DOHH2 (cell line): ENCODE data around the gene ODAD3.
A peak's percentile ranks its signal among the peaks of the same experiment; 100 is the strongest.

Experiments used
- H3F3A ChIP-seq: fragments of 200-600 bp; sonication (generic), shearing (Covaris generic); 2 replicates; pipeline ENCODE4 v1.6.0; 2016; ENCODE audit warnings: antibody characterized with exemption, mild to moderate bottlenecking; ENCODE audit not compliant: control insufficient read depth, insufficient read depth
- H3K27ac ChIP-seq: fragments of 200-600 bp; sonication (generic); 2 replicates; pipeline ENCODE4 v1.5.1; 2014; ENCODE audit warnings: low read depth, mild to moderate bottlenecking, low read length, moderate library complexity
- H3K27me3 ChIP-seq: fragments of 200-600 bp; sonication (generic); 2 replicates; pipeline ENCODE4 v1.6.1; 2014; ENCODE audit warnings: mild to moderate bottlenecking, low read length, mixed read lengths; ENCODE audit not compliant: control insufficient read depth
- H3K36me3 ChIP-seq: fragments of 200-600 bp; sonication (generic); 2 replicates; pipeline ENCODE4 v1.6.1; 2014; ENCODE audit warnings: mild to moderate bottlenecking, low read length, moderate library complexity, mixed read lengths; ENCODE audit not compliant: control insufficient read depth
- H3K4me1 ChIP-seq: fragments of 200-600 bp; sonication (generic); 2 replicates; pipeline ENCODE4 v1.6.1; 2014; ENCODE audit warnings: mild to moderate bottlenecking, low read length, mixed read lengths; ENCODE audit not compliant: control insufficient read depth
- H3K4me2 ChIP-seq: fragments of 200-600 bp; sonication (generic); 2 replicates; pipeline ENCODE4 v1.6.0; 2014; ENCODE audit warnings: mild to moderate bottlenecking, low read length, moderate library complexity
- H3K4me3 ChIP-seq: fragments of 200-600 bp; sonication (generic); 2 replicates; pipeline ENCODE4 v1.5.1; 2014; ENCODE audit warnings: mild to moderate bottlenecking, low read length, mixed read lengths
- H3K79me2 ChIP-seq: fragments of 200-600 bp; sonication (generic); 2 replicates; pipeline ENCODE4 v1.6.1; 2014; ENCODE audit warnings: mild to moderate bottlenecking, low read length, mixed read lengths; ENCODE audit not compliant: control insufficient read depth
- H3K9me2 ChIP-seq: fragments of 200-600 bp; sonication (generic); replicated peaks from 2 replicates; pipeline ENCODE4 v1.6.1; 2014; ENCODE audit warnings: mild to moderate bottlenecking, low read length, mixed read lengths; ENCODE audit not compliant: control insufficient read depth
- H3K9me3 ChIP-seq: fragments of 200-600 bp; sonication (generic); 2 replicates; pipeline ENCODE4 v1.6.1; 2014; ENCODE audit warnings: antibody characterized with exemption, low read length, mixed read lengths; ENCODE audit not compliant: control insufficient read depth, insufficient read depth
- H4K20me1 ChIP-seq: fragments of 200-600 bp; sonication (generic); 2 replicates; pipeline ENCODE4 v1.6.0; 2014; ENCODE audit warnings: low read depth, mild to moderate bottlenecking, antibody characterized with exemption, low read length, moderate library complexity; ENCODE audit not compliant: control insufficient read depth, insufficient read depth
- EZH2phosphoT487 ChIP-seq: fragments of 200-600 bp; sonication (generic); IDR thresholded peaks from 2 replicates; pipeline ENCODE4 v1.6.1; 2017; ENCODE audit warnings: borderline replicate concordance, mild to moderate bottlenecking, antibody characterized with exemption, low read length, moderate library complexity, mixed read lengths
- TF ChIP-seq, protein P1 (sequence below): fragments of 200-600 bp; sonication (generic); IDR thresholded peaks from one replicate; pipeline ENCODE4 v1.5.1; 2014; ENCODE audit warnings: antibody characterized with exemption, mild to moderate bottlenecking, low read depth, low read length; ENCODE audit not compliant: poor library complexity, severe bottlenecking

The ODAD3 gene

DNA sequence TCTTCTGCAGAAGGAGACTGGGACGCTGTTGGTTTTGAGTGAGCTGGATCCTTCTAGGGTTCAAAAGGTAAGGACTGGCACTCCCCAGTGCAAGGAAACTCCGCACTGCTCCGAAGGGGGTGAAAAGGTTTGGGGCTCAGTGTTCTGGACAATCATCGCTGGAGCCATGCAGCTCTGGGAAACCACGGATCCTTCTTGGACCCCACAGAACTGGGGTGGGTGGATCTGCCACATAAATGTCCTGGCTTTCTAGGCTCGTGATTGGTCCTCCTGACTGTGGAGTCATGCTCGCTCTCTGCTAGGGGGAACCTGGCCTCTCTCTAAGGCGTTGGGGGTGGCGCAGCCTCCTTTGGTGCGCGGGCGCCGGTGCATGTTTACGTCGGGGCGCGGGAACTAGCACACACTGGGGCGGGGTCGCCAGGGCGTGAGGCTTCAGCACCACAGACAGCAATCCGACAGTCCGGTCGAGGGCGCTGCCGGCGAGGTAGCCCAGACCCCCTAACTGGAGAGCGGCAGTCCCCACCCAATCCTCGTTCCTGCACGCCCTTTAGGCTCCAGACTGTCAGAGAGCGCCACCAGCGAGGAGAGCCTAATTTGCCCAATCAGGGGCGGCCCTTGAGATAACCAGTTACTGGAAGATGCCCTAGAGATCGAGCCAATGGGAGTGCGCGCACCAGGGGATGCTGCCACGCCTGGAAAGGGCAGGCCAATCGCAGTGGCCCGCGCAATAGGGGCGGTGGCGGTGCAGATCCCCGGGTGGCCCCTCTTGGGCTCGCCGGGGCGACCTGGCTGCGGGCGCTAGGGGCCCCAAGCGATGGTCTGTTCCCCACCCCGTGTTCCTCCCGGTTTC lies 46.8 kb upstream of the ODAD3 start:
- H4K20me1 ChIP-seq: no peaks in the 10 kb centered on the region
- peaks cover 19% of the 10 kb centered on the region for H3K4me1 ChIP-seq
- H3K36me3 ChIP-seq: no peaks in the 10 kb centered on the region
- H3K27me3 ChIP-seq: peaks cover 3% of the 10 kb centered on the region
- H3K27ac ChIP-seq: no peak overlapping the region
- H3K79me2 ChIP-seq: no peaks in the 10 kb centered on the region
- peak overlapping the region; percentile 68 for H3K4me2 ChIP-seq
- TF ChIP-seq, protein P1, sequence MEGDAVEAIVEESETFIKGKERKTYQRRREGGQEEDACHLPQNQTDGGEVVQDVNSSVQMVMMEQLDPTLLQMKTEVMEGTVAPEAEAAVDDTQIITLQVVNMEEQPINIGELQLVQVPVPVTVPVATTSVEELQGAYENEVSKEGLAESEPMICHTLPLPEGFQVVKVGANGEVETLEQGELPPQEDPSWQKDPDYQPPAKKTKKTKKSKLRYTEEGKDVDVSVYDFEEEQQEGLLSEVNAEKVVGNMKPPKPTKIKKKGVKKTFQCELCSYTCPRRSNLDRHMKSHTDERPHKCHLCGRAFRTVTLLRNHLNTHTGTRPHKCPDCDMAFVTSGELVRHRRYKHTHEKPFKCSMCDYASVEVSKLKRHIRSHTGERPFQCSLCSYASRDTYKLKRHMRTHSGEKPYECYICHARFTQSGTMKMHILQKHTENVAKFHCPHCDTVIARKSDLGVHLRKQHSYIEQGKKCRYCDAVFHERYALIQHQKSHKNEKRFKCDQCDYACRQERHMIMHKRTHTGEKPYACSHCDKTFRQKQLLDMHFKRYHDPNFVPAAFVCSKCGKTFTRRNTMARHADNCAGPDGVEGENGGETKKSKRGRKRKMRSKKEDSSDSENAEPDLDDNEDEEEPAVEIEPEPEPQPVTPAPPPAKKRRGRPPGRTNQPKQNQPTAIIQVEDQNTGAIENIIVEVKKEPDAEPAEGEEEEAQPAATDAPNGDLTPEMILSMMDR: no peak
- no peak for TF ChIP-seq EZH2phosphoT487
- peak overlapping the region; percentile 52 for H3K4me3 ChIP-seq
- no peaks in the 10 kb centered on the region for H3F3A ChIP-seq
- H3K9me2 ChIP-seq: no peaks in the 10 kb centered on the region
- no peaks in the 10 kb centered on the region for H3K9me3 ChIP-seq

DNA sequence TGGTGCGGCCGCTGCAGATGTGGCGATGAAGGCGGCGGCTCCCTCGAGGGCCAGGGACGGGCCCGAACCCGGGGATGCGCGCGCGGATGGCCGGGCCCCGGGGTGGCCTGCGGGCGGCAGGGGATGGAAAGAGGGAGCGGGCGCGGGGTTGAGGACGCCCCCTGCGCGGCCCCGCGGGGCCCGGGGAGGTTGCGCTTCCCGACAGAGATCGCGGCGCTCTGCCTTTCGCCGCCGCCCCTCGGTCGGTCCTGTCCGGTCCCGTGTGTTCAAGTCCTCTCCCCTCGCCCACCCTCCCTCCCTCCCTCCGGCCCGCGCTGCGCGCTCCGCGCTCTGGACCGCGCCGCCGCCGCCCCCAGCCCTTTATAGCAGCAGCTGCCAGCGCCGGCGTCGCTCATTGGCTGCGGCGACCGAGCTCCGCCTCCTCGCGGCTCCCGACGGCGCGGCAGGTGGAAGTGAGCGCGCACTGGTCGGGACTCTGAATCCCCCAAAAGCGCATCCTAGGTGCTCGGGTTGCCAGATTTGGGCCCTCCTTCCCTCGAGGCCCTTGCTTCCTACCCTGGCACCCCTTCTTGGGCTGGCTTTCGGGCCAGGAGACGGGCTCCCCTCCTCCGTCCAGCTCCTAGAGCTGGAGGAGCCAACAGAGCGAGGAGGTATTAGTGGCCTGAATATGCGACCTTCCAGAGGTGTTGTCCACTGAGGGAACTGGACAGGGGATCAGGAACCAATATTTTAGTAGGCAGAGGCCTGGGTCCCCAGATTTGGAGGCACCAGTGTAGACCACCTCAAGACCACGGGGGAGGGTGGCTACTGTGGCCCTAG lies 46.0 kb upstream of the ODAD3 start, which contains the start of gene ELAVL3:
TSS of gene ELAVL3 (minus strand) at position 332 of the 819 bp plus-strand sequence. CDS start 438 bp downstream, outside the sequence.
- peaks cover 19% of the 10 kb centered on the region for H3K4me1 ChIP-seq
- no peaks in the 10 kb centered on the region for H3F3A ChIP-seq
- no peak within 1 kb of the TSS for H3K4me3 ChIP-seq
- no peaks in the 10 kb centered on the region for H4K20me1 ChIP-seq
- peaks cover 3% of the 10 kb centered on the region for H3K27me3 ChIP-seq
- H3K27ac ChIP-seq: no peak within 1 kb of the TSS
- no peaks in the 10 kb centered on the region for H3K9me3 ChIP-seq
- no peaks in the 10 kb centered on the region for H3K36me3 ChIP-seq
- TF ChIP-seq EZH2phosphoT487: no peak
- TF ChIP-seq, protein P1: no peak
- H3K9me2 ChIP-seq: no peaks in the 10 kb centered on the region
- peak within 1 kb of the TSS; percentile 68; the same call in 1 of the 2 replicates for H3K4me2 ChIP-seq
- H3K79me2 ChIP-seq: no peaks in the 10 kb centered on the region

DNA sequence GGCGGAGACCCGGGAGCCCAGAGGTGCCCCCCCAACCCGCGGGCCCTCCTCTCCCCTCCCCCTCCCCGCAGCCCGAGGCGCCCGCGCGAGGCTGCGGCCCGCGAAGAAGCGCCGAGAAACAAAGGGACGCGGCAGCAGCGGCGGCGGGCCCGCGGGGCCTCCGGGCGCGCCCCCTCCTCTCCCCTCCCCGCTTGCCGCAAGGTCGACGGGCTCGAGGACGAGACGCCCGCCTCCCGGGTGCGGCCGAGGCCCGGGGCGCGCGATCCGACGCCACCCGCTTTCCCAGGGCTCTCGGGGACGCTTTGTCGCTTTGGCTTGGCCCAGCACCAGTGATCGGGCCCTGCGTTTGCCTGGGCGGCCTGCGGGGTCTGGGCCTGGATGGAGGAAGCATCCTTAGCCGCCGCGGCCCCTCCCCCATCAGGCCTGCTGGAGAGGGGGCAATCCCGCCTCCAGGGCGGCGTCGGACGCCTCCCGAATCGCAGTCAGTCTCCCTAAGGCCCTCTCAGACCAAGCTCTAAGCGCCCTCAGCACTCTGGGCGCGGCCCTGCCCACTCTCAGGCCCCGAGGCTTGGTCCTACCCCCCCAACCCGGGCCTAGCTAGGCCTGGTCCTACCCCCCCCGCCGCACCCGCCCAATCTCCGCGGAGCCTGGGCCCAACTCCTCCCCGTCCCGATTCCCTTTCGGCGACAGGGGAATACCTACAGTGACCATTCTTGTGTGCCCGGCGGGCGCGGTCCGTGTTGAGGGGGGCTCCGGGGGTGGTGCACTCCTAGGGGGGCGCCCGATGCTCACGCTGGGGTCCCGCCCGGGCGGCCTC lies 45.2 kb upstream of the ODAD3 start:
- Histone ChIP-seq H3K79me2 (no peaks in the 10 kb centered on the region), H3K36me3 (no peaks in the 10 kb centered on the region), H3K27me3 (peaks cover 3% of the 10 kb centered on the region), H3K27ac (no peak overlapping the region), H3K4me3 (no peak overlapping the region), H3K9me3 (no peaks in the 10 kb centered on the region), H3F3A (no peaks in the 10 kb centered on the region), H3K4me1 (peaks cover 19% of the 10 kb centered on the region), H3K4me2 (no peak overlapping the region), H3K9me2 (no peaks in the 10 kb centered on the region), H4K20me1 (no peaks in the 10 kb centered on the region)
- TF ChIP-seq, protein P1: no peak
- no peak for TF ChIP-seq EZH2phosphoT487
